GM20000 (cell line): ENCODE results near the gene GNAS-AS1.

Experiments
- DNase-seq: peaks from one replicate; pipeline ENCODE4 v3.0.0; 2012; ENCODE audit warnings: low spot score
- CTCF ChIP-seq: IDR thresholded peaks from 2 replicates; pipeline ENCODE4 v1.5.1; 2012; ENCODE audit warnings: mild to moderate bottlenecking, control low read depth; ENCODE audit errors: extremely low read depth, missing control alignments

The GNAS-AS1 gene

GRCh38 chr20:58854638-58855471 lies 4.2 kb upstream of the GNAS-AS1 start:
- DNase-seq: no peak
- TF ChIP-seq CTCF: no peak

GRCh38 chr20:58853976-58854637 lies 3.4 kb upstream of the GNAS-AS1 start:
- no peak for DNase-seq
- no peak for TF ChIP-seq CTCF

GRCh38 chr20:58853466-58853865 lies 2.8 kb upstream of the GNAS-AS1 start:
- no peak for DNase-seq
- TF ChIP-seq CTCF: no peak

DNA sequence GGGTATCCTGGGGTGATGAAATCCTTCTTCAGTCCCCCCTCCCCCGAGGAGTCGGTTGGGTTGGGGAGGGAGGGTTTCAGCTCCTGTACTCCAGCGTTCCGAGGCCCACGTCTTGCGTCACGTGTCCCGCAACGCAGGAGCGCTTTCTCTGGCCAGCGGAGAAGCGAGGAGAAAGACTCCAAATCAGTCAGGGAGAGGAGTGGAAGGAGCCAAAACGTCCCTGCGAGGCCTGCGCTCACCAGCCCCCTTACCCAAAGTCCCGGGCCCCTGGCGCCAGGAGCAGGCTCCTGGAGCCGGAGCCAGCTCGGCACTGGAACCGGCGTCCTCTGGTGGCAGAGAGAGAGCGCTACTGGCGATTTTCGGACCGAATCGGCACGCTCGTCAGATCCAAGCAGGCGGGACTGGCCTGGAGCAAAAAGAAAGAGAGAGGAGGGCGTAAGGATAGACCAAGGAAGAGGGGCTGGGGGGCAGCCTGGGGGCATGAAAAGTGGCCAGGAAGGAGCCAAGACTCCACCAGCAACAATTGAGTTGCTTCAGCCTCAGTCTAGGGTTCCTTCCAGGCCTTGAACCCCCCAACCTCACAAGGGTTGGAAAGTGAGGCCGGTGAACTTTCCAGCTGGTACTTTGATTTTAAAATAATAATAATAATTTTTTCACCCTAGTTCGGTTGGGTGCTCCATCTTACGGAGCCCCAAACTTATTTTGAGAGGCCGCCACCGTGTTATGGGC lies 2.0 kb upstream of the GNAS-AS1 start, which contains the start of gene GNAS:
GNAS (plus strand) TSS at position 174 of the 729 bp plus-strand sequence.
- TF ChIP-seq CTCF: peak; percentile 31
- DNase-seq: peak; percentile 73

GRCh38 chr20:58851969-58852458 lies 1.3 kb upstream of the GNAS-AS1 start:
- no peak for TF ChIP-seq CTCF

GRCh38 chr20:58851221-58851968 lies 693 bp upstream of the GNAS-AS1 start:
- no peak for TF ChIP-seq CTCF
- no peak for DNase-seq

More at GRCh38 chr20:58851969-58852458, 1.3 kb upstream of the GNAS-AS1 start:
- no peak for DNase-seq
